HepG2 (cell line): ENCODE measurements around the gene RRBP1. TPM values are rescaled to one million over a fixed set of nuclear protein-coding genes. Genes with fewer than 3 reads are reported as not detected.

ENCODE experiments used
- CHCHD3 ChIP-seq: sonication (generic); formaldehyde crosslinking; IDR thresholded peaks from 2 replicates; pipeline ENCODE4 v1.8.0; 2022; ENCODE audit warnings: mild to moderate bottlenecking, missing genetic modification reagents, moderate library complexity
- MAFK ChIP-seq, 2 experiments: IDR thresholded peaks in 1 of 2; conservative IDR thresholded peaks in 1 of 2; 2 replicates each; pipeline ENCODE4 v1.6.1; 2011; ENCODE audit warnings: improper control_type of control experiment in 2 of 2, low read length in 2 of 2
- MBD4 ChIP-seq: IDR thresholded peaks from 2 replicates; pipeline ENCODE4 v1.6.1; 2012; ENCODE audit warnings: low read length, inconsistent platforms, borderline replicate concordance
- MLX ChIP-seq: IDR thresholded peaks from 2 replicates; pipeline ENCODE4 v1.6.1; 2016
- MTERF4 ChIP-seq: sonication (generic); formaldehyde crosslinking; IDR thresholded peaks from 2 replicates; pipeline ENCODE4 v1.8.0; 2023; ENCODE audit warnings: mild to moderate bottlenecking, missing genetic modification reagents
- SP5 ChIP-seq: IDR thresholded peaks from 2 replicates; pipeline ENCODE4 v1.6.1; 2016; ENCODE audit warnings: low read depth, borderline replicate concordance
- TEF ChIP-seq: sonication (generic); formaldehyde crosslinking; IDR thresholded peaks from 2 replicates; pipeline ENCODE4 v1.5.0; 2020; ENCODE audit warnings: missing genetic modification reagents
- ZBTB40 ChIP-seq, 2 experiments: fragments of 450-650 bp in 1 of 2; sonication (generic) in 1 of 2; formaldehyde crosslinking in 1 of 2; IDR thresholded peaks; 2 replicates each; pipeline versions ENCODE4 v1.6.1 to v1.8.0; 2016 to 2022; ENCODE audit warnings: antibody characterized with exemption in 1 of 2, mild to moderate bottlenecking in 1 of 2, missing genetic modification reagents in 1 of 2
- ZNF225 ChIP-seq: sonication (generic); formaldehyde crosslinking; IDR thresholded peaks from 2 replicates; pipeline ENCODE4 v1.4.0; 2020; ENCODE audit warnings: mild to moderate bottlenecking, missing genetic modification reagents
- ZNF337 ChIP-seq: sonication (generic); formaldehyde crosslinking; IDR thresholded peaks from 2 replicates; pipeline ENCODE4 v1.5.1; 2020; ENCODE audit warnings: missing genetic modification reagents, low read depth, mild to moderate bottlenecking, borderline replicate concordance
- ZNF430 ChIP-seq: sonication (generic); formaldehyde crosslinking; IDR thresholded peaks from 2 replicates; pipeline ENCODE4 v1.9.0; 2021; ENCODE audit warnings: mild to moderate bottlenecking, missing genetic modification reagents
- ZNF572 ChIP-seq: sonication (generic); formaldehyde crosslinking; IDR thresholded peaks from 2 replicates; pipeline ENCODE4 v1.5.1; 2020; ENCODE audit warnings: mild to moderate bottlenecking, missing genetic modification reagents
- ZNF674 ChIP-seq: sonication (generic); formaldehyde crosslinking; IDR thresholded peaks from 2 replicates; pipeline ENCODE4 v1.5.0; 2020; ENCODE audit warnings: low read depth, mild to moderate bottlenecking, missing genetic modification reagents
- ZNF891 ChIP-seq: sonication (generic); formaldehyde crosslinking; IDR thresholded peaks from 2 replicates; pipeline ENCODE4 v1.5.0; 2020; ENCODE audit warnings: mild to moderate bottlenecking, missing genetic modification reagents
- polyA plus RNA-seq, 8 experiments: library from polyadenylated mRNA; depleted of rRNA in 3 of 8; stranded (reverse) in 7 of 8; unstranded in 1 of 8; fragments of >200 nt; fragmentation: Illumina TruSeq in 4 of 8; extraction: Trizol in 4 of 8; gene quantifications; 2 replicates each; pipeline versions ENCODE4 v1.2.1 to v1.2.3, GENCODE V29; 2011 to 2016; ENCODE audit warnings: low read depth in 4 of 8, missing spikeins in 1 of 8, mixed read lengths in 1 of 8; ENCODE audit not compliant: insufficient read depth in 1 of 8
- total RNA-seq, 5 experiments: library from RNA; depleted of rRNA; stranded (reverse); fragments of >200 nt; fragmentation: Illumina TruSeq; extraction: Trizol; gene quantifications; 2 replicates each; pipeline ENCODE4 v1.2.3, GENCODE V29; 2016; ENCODE audit warnings: low read depth in 1 of 5

The RRBP1 gene
- total and polyA plus RNA-seq, 2 of the 13 experiments (the other 11 are each of a cell fraction or from before 2014, with no cell fraction given): 150 to 222 TPM

- TF ChIP-seq ZBTB40 (IDR thresholded peaks at IDR 0.05): no peak
- TF ChIP-seq ZBTB40 (CRISPR knock-in tag; IDR thresholded peaks at IDR 0.05): 0 out of 2 replicates have a peak, but pooled peaks have one; percentile 31
- TF ChIP-seq CHCHD3: no peak
- TF ChIP-seq MTERF4: no peak
- TF ChIP-seq ZNF430 (CRISPR knock-in tag): no peak
- TF ChIP-seq MBD4: no peak
- no peak for TF ChIP-seq TEF
- 0 out of 2 replicates have a peak, but pooled peaks have one; percentile 60 for TF ChIP-seq ZNF674
- 0 out of 2 replicates have a peak, but pooled peaks have one; percentile 31 for TF ChIP-seq ZNF891
- peak; percentile 92; the same call in 1 of the 2 replicates for TF ChIP-seq ZNF572 (CRISPR knock-in tag)
- TF ChIP-seq MLX (CRISPR knock-in tag): no peak
- TF ChIP-seq ZNF337 (CRISPR knock-in tag): no peak
- TF ChIP-seq MAFK (conservative IDR thresholded peaks at IDR 0.05 in 1 of 2, IDR thresholded peaks at IDR 0.05 in 1 of 2; ENCODE audit: low read length in 2 of 2): no peak
- TF ChIP-seq SP5 (CRISPR knock-in tag): no peak
- TF ChIP-seq ZNF225: no peak
Measured at GRCh38 chr20:17647391-17648314, 34.4 kb downstream of the RRBP1 start (continued).
